ENCODE measurements around the gene DRAXIN.
A peak's percentile ranks its signal among the peaks of the same experiment; 100 is the strongest.

DRAXIN gene, protein sequence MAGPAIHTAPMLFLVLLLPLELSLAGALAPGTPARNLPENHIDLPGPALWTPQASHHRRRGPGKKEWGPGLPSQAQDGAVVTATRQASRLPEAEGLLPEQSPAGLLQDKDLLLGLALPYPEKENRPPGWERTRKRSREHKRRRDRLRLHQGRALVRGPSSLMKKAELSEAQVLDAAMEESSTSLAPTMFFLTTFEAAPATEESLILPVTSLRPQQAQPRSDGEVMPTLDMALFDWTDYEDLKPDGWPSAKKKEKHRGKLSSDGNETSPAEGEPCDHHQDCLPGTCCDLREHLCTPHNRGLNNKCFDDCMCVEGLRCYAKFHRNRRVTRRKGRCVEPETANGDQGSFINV

DNA sequence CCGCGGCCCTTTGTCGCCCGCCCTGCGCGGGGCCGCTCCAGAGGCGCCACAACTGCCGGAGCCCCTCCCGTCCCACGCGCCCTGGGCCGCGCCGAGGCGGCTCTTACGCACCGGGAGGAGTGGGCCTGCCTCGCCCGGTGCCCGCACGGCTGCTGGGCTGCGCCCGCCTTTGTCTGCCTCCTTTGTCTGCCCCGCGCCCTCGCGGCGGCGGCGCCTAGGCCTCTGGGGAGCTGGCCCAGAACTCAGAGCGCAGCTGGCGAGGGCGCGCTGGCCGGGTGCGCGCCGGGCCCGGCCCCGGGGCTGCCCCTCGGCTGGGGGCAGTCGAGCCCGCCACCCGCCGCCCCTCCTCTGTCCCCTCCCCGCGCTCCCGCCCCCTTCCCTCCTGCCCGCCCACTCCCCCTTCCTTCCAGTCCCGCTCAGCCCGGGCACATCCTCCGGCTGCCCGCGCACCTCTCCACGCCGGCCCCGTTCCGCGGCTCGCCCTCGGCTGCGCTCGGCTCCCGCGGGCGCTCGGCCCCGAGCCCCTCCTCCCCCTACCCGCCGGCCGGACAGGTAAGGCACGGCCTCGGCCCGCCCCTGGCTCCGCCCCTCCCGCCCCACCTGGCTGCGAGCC is at the start of gene DRAXIN:
Gene DRAXIN (plus strand): TSS at position 409 of the 613 bp plus-strand sequence. CDS start 14,549 bp downstream, outside the sequence.
- DNase-seq = peak; percentile 29

DNA sequence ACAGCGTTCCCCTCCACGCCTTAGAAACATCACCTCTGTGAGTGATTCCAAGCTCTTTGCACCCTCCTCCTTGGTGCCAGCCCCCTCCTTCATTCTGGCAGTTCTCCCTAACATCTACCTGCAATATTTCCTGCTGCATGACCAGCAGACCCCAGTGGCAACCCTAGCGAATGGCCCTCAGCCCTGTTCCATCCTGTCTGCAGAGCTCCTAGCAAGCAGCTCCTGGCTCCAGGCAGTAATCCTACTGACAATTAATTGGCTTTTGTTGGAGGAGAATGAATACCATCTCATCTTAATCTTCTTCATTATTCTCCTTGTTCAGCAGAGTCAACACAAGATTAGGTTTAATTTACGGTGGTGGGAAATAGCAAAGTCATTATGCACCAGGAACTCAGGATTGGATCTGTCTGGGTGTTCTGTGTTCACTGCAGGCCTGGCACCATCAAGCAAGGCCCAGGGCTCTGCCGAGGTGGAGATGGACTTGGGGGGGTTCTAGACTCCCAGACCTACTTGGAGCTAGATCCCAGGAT is 49.7 kb upstream of the DRAXIN start:
- DNase-seq = no peak

DNA sequence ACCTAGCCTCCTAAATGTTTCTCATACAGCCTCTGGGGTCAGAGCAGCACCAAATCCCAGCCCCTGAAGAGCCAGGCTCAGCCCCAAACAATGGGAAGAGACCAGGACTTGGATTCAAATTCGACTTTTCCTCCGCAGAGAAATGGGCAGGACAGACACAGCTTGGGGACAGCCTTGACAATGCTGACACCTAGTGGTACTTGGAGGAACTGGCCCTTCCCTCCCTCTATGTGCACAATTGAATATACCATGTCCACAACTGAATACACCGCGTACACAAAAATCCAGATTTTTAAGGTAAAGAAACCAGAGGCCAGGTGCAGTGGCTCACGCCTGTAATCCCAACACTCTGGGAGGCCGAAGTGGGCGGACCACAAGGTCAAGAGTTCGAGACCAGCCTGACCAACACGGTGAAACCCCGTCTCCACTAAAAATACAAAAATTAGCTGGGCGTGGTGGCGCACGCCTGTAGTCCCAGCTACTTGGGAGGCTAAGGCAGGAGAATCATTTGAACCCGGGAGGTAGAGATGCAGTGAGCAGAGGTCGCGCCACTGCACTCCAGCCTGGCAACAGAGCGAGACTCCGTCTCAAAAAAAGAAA is 49.0 kb upstream of the DRAXIN start:
- peak; percentile 76 for DNase-seq

DNA sequence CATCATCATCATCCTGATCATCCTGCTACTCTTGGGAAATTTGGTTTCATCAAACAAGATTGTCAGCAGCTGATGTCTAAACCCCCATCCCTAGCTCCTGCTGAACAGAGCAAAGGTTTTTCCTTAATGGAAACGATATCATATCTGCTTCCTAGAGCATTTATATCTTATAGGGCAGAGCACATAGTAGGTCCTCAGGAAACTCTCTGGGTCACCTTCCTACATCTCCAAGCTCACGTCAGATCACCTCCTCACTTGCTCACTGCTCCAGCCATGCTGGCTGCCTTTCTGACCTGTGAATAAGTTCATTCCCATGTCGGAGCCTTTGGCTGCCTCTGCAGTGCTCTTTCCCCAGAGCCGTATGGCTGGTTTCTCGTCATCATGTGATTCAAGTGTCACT is 47.7 kb upstream of the DRAXIN start:
- no peak for DNase-seq

DNA sequence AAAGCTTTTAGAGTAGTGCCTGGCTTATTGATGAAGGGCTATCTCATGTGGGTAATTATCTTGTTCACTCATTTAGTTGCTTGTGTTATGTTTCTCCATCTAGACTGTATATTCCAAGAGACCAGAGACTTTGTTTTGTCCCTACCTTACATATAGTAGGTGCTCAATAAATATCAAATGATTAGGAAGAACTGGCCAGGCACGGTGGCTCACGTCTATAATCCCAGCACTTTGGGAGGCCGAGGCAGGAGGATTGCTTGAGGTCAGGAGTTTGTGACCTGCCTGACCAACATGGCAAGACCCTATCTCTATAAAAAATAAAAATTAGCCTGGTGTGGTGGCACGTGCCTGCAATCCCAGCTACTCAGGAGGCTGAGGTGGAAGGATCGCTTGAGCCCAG is 46.2 kb upstream of the DRAXIN start:
- DNase-seq = no peak

DNA sequence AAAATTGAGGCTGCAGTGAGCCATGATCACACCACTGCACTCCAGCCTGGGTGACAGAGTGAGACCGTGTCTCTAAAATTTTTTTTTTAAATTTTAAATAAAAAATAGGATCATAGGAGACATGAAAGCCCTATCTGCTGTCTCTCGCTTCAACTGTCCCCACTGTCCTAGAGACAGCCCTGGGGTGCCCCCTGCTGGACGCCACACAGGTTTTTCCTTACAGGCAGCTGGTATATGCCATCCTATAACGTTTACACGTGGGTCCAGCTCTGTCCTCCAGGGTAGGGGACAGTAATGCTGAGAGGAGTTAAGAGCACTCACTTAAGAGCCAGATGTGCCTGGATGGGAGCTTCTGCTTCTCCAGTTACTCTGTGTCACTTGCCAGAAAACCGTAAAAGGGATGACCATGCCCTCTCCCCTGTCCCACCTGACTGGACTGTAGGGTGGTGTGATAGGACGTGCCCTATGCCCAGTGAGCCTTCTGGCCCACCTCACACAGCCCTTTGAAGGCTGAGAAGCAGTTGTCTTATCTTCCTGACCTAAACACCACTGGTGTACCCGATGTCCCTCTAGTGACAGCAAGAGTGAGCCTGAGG is 45.7 kb upstream of the DRAXIN start:
- peak; percentile 91 for DNase-seq

DNA sequence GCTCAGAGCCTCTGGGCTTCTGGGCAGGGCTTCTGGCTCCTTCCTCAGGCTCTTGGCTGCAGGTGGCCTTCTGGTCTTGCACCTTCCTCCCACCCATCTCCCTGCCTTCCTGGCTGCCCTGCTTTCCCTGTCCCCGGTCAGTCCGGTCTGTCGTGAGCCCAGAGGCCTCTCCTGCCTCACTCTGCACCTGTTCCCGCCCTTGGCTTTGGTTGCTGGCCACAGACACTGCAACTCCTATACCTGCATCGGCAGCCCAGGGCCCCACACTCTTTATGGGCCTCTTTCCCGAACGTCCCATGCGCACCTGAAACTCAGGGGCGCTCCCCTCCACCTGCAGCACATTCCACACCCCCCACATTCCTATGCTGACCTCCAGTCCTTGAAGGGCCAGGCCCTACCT is 45.2 kb upstream of the DRAXIN start:
- no peak for DNase-seq

DNA sequence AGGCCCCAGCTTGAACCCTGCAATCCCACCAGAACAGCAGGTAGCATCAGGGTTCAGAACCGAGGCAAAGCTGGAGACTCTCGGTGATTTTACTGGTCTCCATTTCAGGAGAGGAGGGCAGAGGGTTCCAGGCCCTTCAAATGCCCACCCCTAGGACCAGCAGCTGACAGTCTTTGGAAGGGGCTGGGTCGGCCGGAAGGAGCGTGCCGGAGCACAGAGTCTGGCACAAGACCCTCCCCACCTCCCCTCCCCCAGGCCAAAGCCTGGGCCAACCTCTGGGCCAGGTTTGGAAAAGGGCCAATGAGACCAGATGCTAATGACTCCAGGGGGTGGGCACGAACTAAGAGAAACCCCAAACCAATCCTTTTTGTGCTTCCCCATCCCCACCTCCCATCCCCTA is 44.2 kb upstream of the DRAXIN start:
- DNase-seq = no peak

DNA sequence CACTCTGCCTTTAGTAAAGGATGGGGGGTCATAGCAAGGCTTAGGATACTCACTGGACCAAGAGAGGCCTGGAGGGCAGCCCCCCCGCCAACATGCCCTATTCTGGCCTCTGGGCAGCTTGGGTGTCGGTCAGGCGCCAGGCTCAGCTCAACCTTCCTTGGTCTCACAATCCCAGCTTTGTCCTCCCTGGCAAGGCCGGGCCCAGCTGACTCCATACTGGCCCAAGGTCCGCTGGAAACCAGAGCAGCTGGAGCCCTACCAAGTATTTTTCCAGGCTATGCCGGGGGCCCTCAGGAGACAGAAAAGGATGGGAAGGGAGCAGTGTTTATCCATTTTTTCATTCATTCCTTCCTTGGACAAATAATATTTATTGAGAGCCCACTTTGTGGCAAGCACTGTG is 43.5 kb upstream of the DRAXIN start:
- DNase-seq = no peak

DNA sequence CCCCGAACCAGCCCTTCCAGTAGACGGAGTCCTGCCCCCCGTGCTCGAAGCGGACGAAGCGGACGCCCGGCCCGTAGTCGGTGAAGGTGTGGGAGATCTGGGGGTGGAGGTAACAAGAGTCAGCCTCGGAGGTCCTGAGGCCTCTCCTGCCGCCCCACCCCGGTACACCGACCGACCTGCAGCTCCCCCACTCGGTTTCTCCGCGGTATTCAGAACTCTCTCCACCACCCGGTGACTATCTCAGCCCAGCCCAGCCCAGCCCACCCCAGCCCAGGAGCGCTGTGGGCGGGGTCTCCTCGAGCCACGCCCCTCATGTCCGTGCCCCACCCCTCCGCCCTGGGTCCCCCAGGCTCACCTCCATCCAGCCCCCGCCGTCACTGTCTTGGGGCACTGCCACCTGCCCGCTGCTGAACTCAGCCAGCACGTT is 42.8 kb upstream of the DRAXIN start:
- peak; percentile 62 for DNase-seq

DNA sequence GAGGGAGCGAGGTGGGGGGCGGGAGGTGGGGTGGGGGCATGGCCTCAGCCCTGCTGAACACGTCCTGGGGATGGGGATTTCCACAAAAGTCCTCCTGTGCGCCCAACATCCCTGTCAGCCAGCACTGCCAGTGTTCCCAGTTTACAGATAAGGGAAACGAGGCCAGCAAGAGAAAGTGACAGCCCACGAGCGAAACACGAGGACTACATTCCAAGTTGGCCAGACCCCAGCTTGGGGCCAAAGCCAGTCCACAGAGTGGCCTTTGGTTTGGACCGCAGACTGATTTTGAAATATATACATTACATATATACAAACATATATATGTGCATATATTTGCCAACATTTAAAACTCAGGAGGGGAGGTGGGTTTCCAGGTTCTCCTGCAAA is 42.3 kb upstream of the DRAXIN start:
- DNase-seq = no peak

DNA sequence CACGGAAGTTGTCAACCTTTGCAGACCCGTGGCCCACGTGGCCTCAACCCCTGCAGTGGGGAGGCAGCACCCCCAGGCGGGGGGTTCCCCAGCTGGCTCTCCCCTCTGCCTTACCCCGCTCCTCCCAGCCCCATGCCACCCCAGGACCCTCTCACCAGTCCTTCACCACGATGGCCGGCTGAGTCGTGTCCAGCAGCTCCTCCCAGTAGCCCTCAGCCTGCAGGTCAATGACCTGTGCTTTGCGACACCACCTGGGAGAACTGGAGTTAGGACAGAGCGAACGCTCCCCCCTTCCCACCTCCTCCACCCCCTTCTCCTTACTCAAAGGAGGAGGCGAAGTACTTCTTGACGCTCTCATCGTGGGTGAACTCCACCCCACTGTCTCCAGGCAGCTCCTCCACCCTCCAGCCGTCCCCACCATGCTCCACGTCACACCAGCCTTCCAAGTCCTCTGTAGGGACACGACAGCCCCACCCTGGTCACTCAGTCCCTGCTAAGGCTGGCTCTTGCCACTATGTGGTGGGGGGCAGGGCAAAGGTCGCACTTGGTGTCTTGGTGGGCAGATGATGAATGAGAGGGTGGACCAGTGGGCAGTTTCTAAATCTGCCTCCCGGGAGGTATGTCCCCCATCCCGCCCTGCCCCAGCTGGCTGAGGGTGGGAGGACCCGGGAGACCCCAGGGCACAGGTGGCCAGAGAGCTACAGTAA is 41.7 kb upstream of the DRAXIN start:
- no peak for DNase-seq

DNA sequence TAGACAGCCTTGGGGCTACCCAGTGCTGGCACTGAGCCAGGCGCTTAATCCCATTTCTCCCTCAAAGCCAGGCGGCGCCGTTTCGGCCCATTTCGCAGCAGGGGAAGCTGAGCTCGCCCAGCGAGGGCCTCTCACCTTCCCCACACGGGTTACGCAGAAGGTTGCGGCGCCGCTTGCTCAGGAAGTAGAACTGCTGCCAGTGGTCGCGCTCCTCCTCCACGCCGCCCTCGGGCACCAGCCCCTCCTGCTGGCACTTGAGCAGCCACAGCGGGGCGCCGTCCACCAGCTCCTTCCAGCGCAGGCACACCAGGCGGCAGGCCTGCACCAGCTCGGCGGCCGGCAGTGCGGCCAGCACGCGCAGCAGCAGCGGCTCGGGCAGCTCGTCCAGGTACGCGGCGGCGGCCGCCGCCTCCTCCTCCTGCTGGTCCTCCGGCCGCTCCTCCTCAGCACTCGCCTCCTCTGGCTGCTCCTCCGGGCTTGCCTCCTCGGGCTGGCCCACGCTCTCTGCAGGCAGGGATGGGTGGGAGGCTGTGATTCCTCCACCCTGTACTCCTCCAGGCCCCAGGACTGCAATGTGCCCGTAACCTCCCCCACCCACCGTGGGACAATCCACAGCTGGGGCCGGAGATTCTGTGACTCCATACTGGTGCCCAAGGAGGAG is 41.0 kb upstream of the DRAXIN start:
- peak; percentile 87 for DNase-seq

DNA sequence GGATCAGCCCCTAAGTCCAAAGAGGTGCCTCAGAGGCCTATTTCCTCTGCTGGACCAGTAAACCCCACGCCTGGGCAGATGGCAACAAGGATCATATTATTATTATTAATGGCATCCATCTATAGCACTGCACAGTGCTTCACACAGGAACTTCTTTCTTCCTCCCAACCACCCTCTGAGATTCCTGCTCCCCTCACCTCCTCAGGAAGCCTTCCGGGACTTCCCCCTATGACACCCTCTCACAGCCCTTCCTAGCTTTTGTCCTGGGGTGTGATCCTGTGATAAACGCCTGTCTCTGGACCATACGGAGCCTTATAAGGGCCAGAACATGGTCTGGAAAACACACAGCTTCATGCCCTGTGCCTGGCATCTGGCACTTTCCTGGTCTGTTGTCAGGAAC is 40.5 kb upstream of the DRAXIN start:
- DNase-seq = no peak

DNA sequence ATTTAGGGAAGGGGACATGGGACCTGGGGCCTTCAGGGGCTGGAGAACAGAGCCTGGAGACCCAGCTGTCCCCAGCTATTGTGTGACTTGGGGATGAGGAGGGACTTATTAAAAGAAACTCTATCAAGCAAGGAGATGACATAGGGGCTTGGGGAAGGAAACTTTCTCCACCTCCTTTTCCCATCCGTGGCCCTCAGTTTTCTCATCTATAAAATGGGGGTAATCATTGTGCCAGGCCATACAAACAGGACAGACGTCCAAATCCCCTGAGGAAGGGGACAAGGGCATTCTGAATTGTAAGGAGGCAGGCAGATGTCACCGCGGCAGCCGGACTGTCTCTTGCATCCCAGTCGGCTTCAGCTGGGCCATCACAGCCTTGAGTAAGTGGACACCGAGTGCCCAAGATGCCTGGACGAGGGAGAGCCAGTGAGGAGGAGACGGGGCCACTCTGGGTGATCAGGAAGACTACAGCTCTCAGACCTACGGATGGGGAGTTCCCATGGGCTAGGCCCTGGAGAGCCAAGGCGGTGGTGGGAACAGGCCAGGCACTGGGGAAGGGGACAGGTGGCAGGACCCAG is 39.2 kb upstream of the DRAXIN start:
- no peak for DNase-seq

DNA sequence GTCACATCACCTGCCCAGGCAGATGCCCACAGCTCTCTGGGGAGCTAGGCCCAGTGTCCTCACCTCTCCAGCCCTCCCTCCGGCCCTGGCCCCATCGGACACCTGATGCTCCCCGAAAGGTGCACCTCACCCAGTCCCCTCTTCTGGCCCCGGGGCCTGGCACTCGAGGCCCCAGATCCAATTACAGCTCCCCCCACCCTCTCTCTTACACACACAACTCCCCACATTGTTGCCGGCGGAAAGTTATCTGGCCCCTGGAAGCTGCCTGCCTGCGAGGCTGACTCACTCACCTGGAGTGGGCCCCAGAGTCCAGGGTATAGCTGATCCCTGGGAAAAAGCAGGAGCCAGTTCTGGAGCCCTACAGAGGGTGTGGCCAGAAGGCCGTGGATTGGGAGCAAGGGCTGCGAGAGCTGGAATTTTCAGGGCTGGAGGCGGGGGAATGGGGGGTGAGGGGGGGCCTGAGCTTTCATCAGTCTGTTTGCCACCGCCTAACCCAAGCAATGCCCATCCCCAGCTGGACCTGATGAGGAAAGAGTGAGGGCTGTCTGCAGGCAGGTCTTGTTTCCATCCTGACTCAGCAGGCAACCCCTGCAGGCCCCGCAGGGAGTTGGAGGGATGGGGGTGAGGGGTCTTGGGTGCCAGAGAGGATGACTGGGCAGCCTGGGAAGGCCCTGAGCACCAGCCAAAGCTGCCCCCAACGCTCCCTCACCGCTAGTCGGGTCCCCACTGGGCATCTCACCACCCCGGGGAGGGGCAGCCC is 38.2 kb upstream of the DRAXIN start:
- no peak for DNase-seq

DNA sequence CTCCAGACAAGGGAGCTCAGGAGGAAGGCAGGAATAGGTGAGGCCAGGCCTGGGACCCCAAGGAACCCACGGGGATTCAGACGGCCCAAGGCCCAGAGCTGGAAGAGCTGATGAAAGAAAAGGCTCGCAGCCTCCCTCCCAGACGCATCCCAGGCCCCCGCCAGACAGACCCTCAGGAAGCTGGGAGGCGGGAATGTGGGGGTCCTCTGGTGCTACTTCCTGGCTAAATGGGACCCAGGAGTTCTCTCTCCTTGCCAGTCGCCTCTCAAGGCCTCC is 37.7 kb upstream of the DRAXIN start:
- DNase-seq = no peak

DNA sequence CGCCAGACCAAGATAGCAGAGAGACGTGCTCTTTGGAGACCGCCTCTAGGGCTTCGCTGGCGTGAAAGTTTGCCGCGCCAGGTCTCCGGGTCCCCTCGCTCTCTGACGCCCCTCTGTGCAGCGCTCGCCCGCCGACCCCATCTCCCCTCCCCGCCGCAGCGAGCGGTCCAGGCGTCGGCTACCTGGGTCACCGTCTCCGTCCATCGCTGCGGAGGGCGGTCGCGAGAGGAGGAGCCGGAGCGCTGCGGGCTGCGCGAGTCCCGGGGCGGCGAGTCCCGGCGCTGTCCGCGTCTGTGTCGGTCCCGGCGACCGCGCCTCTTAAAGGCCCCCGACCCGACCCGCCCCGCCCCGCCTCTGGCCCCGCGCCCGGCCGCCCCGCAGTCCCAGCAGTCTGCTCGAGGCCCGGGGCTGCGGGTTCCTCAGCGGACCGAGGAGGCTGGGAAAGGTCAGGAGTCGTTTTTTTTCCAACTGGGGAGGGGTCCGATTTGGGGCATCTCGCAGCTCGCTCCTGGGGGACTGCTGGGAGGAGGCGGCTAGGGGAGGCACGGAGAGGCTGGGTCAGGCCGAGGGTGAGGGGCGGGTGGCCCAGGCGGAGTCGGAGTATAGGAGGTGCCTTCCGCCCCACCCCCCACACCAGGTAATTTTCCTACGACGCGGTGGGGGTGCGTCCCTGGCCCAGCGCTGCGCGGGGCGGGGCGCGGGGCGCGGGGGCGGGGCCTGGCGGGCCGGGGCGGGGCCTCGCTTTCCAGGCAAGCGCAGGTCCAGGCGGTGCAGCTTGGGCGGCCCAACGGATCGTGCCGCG is 37.2 kb upstream of the DRAXIN start, which contains the start of the genes FBXO2 and FBXO44:
Gene FBXO2 (minus strand): TSS at position 293 of the 802 bp plus-strand sequence. CDS start 89 bp downstream, at position 204.
Gene FBXO44 (plus strand): TSS at position 741 of the 802 bp plus-strand sequence. CDS start 959 bp downstream, outside the sequence.
- peak; percentile 80 for DNase-seq

DNA sequence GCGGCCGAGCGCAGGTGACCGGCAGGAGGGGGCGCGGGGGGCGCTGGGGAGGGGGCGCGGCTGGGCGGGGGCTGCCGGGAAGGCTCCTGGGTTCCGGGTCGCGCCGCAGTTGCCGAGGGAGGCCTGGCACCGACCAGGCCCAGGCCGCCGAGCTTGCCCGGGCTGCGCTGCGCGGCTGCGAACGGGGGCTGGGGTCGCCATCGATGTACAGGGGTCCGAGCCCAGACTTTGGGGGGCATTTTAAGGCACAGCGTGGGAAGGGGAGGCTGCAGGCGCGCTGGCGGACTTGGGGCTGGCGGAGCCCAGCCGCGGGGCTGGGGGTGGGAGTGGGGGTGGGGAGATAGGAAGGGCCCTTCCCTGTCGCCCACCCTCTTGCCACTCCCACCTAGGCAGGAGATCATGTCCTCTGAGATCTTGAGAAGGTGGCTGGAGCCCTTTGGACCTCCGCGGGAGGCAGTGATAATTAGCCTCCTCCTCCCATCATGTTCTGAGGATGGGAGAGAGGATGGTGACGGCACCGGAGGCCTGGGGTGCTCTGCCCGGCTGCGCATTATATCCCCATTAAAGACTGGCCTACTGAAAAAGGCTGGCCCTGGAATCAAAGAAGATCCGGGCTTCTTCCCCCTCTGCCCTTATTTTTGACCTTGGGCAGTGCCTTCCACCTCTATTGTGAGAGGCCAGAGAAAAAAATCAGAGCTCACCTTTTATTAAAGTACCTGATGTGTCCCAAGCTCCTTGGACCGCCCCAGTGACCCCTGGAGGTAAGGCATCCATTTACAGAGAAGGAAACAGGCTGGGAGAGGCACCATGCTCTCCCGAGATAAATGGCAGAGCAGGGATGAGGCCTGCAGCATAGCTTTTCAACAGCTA is 36.3 kb upstream of the DRAXIN start:
- DNase-seq = no peak
